HEK293 (cell line): ENCODE data around the gene SETD2.

Experiments
- CTCF ChIA-PET: fragments of 350-600 bp; formaldehyde crosslinking; extraction: SDS; loops from one replicate; lab custom pipeline; 2021; ENCODE audit warnings: antibody characterized with exemption; lab: Yijun Ruan, JAX
- POLR2A ChIA-PET: fragments of 300-600 bp; formaldehyde crosslinking; extraction: SDS; loops from one replicate; lab custom pipeline; 2020; ENCODE audit warnings: antibody characterized with exemption, inconsistent platforms; lab: Yijun Ruan, JAX
- H3K27ac ChIP-seq: fragments of 200-500 bp; sonication (Bioruptor generic); 2 replicates; pipeline ENCODE4 v1.5.1; 2014; ENCODE audit warnings: low read depth, low read length, control low read depth, inconsistent platforms; ENCODE audit errors: extremely low read depth
- H3K36me3 ChIP-seq, 2 experiments: fragments of 200-500 bp in 1 of 2; sonication (Bioruptor generic) in 1 of 2; 1 replicate in 1 of 2; 2 replicates in 1 of 2; pipeline ENCODE4 v1.5.1; 2014 to 2017; ENCODE audit warnings: inconsistent platforms in 2 of 2, low read length in 2 of 2; ENCODE audit not compliant: control insufficient read depth in 2 of 2, insufficient read depth in 1 of 2
- H3K4me1 ChIP-seq: fragments of 200-500 bp; sonication (Bioruptor generic); 2 replicates; pipeline ENCODE4 v1.5.1; 2014; ENCODE audit warnings: mild to moderate bottlenecking, low read length, inconsistent platforms; ENCODE audit not compliant: control insufficient read depth, insufficient read depth
- H3K4me3 ChIP-seq: 2 replicates; pipeline ENCODE4 v1.5.1; 2011; ENCODE audit warnings: low read depth, mild to moderate bottlenecking, control low read depth, low read length, moderate library complexity
- H3K9me3 ChIP-seq: fragments of 200-500 bp; sonication (Bioruptor generic); 2 replicates; pipeline ENCODE4 v1.5.1; 2014; ENCODE audit warnings: low read depth, low read length, inconsistent platforms; ENCODE audit not compliant: control insufficient read depth, insufficient read depth
- HOXA7 ChIP-seq: sonication (generic); formaldehyde crosslinking; IDR thresholded peaks from 2 replicates; pipeline ENCODE4 v1.8.1; 2022; ENCODE audit warnings: missing genetic modification reagents, borderline replicate concordance
- KLF9 ChIP-seq: fragments of 450-650 bp; formaldehyde crosslinking; IDR thresholded peaks from 2 replicates; pipeline ENCODE4 v1.5.1; 2016; ENCODE audit warnings: missing biosample characterization, missing genetic modification characterization, low read depth
- PRDM1 ChIP-seq: fragments of 450-650 bp; formaldehyde crosslinking; IDR thresholded peaks from 2 replicates; pipeline ENCODE4; 2016; ENCODE audit warnings: missing biosample characterization, missing genetic modification characterization
- PRDM10 ChIP-seq: fragments of 450-650 bp; formaldehyde crosslinking; IDR thresholded peaks from 2 replicates; pipeline ENCODE4 v1.5.1; 2016; ENCODE audit warnings: missing biosample characterization, missing genetic modification characterization
- REPIN1 ChIP-seq: fragments of 450-650 bp; formaldehyde crosslinking; IDR thresholded peaks from 2 replicates; pipeline ENCODE4 v1.5.1; 2017; ENCODE audit warnings: missing biosample characterization, missing genetic modification characterization, low read depth
- ZBTB44 ChIP-seq: fragments of 450-650 bp; IDR thresholded peaks from 2 replicates; pipeline ENCODE4 v1.5.1; 2018; ENCODE audit warnings: missing biosample characterization, mild to moderate bottlenecking, missing genetic modification characterization
- ZFP69B ChIP-seq: fragments of 450-650 bp; formaldehyde crosslinking; IDR thresholded peaks from 2 replicates; pipeline ENCODE4 v1.5.1; 2016; ENCODE audit warnings: missing biosample characterization, missing genetic modification characterization
- ZNF10 ChIP-seq: fragments of 450-650 bp; formaldehyde crosslinking; IDR thresholded peaks from 2 replicates; pipeline ENCODE4 v1.5.1; 2017; ENCODE audit warnings: missing biosample characterization, missing genetic modification characterization
- ZNF133 ChIP-seq: fragments of 450-650 bp; formaldehyde crosslinking; IDR thresholded peaks from 2 replicates; pipeline ENCODE4 v1.5.1; 2016; ENCODE audit warnings: missing biosample characterization, missing genetic modification characterization
- ZNF18 ChIP-seq: fragments of 450-650 bp; formaldehyde crosslinking; IDR thresholded peaks from 2 replicates; pipeline ENCODE4 v1.5.1; 2016; ENCODE audit warnings: missing biosample characterization, missing genetic modification characterization
- ZNF19 ChIP-seq: fragments of 450-650 bp; formaldehyde crosslinking; IDR thresholded peaks from 2 replicates; pipeline ENCODE4; 2016; ENCODE audit warnings: missing biosample characterization, missing genetic modification characterization, low read depth
- ZNF202 ChIP-seq: fragments of 450-650 bp; formaldehyde crosslinking; IDR thresholded peaks from 2 replicates; pipeline ENCODE4 v1.5.1; 2016; ENCODE audit warnings: missing biosample characterization, missing genetic modification characterization, borderline replicate concordance
- ZNF223 ChIP-seq: fragments of 450-650 bp; formaldehyde crosslinking; IDR thresholded peaks from 2 replicates; pipeline ENCODE4 v1.5.1; 2016; ENCODE audit warnings: missing biosample characterization, missing genetic modification characterization
- ZNF23 ChIP-seq: fragments of 450-650 bp; formaldehyde crosslinking; IDR thresholded peaks from 2 replicates; pipeline ENCODE4 v1.5.1; 2016; ENCODE audit warnings: missing biosample characterization, missing genetic modification characterization, borderline replicate concordance
- ZNF362 ChIP-seq: fragments of 450-650 bp; formaldehyde crosslinking; IDR thresholded peaks from 2 replicates; pipeline ENCODE4 v1.5.1; 2016; ENCODE audit warnings: missing biosample characterization, missing genetic modification characterization
- ZNF366 ChIP-seq: fragments of 450-650 bp; formaldehyde crosslinking; conservative IDR thresholded peaks from 2 replicates; pipeline ENCODE4 v1.5.1; 2016; ENCODE audit warnings: missing biosample characterization, missing genetic modification characterization
- ZNF391 ChIP-seq: fragments of 450-650 bp; formaldehyde crosslinking; IDR thresholded peaks from 2 replicates; pipeline ENCODE4 v1.5.1; 2016; ENCODE audit warnings: low read depth, missing biosample characterization, missing genetic modification characterization, borderline replicate concordance
- ZNF398 ChIP-seq: fragments of 450-650 bp; formaldehyde crosslinking; IDR thresholded peaks from 2 replicates; pipeline ENCODE4 v1.5.1; 2017; ENCODE audit warnings: missing biosample characterization, missing genetic modification characterization
- ZNF423 ChIP-seq: fragments of 450-650 bp; formaldehyde crosslinking; IDR thresholded peaks from 2 replicates; pipeline ENCODE4 v1.5.1; 2016; ENCODE audit warnings: missing biosample characterization, missing genetic modification characterization
- ZNF48 ChIP-seq: fragments of 450-650 bp; formaldehyde crosslinking; IDR thresholded peaks from 2 replicates; pipeline ENCODE4 v1.5.1; 2016; ENCODE audit warnings: missing biosample characterization, missing genetic modification characterization
- ZNF514 ChIP-seq: fragments of 450-650 bp; formaldehyde crosslinking; IDR thresholded peaks from 2 replicates; pipeline ENCODE4 v1.5.1; 2016; ENCODE audit warnings: missing biosample characterization, missing genetic modification characterization
- ZNF530 ChIP-seq: fragments of 450-650 bp; formaldehyde crosslinking; IDR thresholded peaks from 2 replicates; pipeline ENCODE4 v1.5.1; 2016; ENCODE audit warnings: low read depth, missing biosample characterization, missing genetic modification characterization
- ZNF585B ChIP-seq: fragments of 450-650 bp; formaldehyde crosslinking; IDR thresholded peaks from 2 replicates; pipeline ENCODE4 v1.5.1; 2016; ENCODE audit warnings: missing biosample characterization, missing genetic modification characterization
- ZNF645 ChIP-seq: fragments of 450-650 bp; formaldehyde crosslinking; IDR thresholded peaks from 2 replicates; pipeline ENCODE4; 2016; ENCODE audit warnings: missing biosample characterization, missing genetic modification characterization
- ZNF704 ChIP-seq: fragments of 450-650 bp; formaldehyde crosslinking; IDR thresholded peaks from 2 replicates; pipeline ENCODE4 v1.5.1; 2016; ENCODE audit warnings: missing biosample characterization, missing genetic modification characterization
- ZNF768 ChIP-seq: fragments of 450-650 bp; formaldehyde crosslinking; IDR thresholded peaks from 2 replicates; pipeline ENCODE4 v1.5.1; 2018; ENCODE audit warnings: missing biosample characterization, mild to moderate bottlenecking, missing genetic modification characterization

The SETD2 gene

GRCh38 chr3:47083786-47084185 is 80.1 kb downstream of the SETD2 start (continued):
- TF ChIP-seq PRDM10 (tag by site-specific recombination): no peak
- no peak for TF ChIP-seq ZBTB44
- no peak for TF ChIP-seq ZNF366 (tag by site-specific recombination)
- TF ChIP-seq ZNF398 (tag by site-specific recombination): no peak
- no peak for TF ChIP-seq ZNF133 (tag by site-specific recombination)
- TF ChIP-seq ZNF202 (tag by site-specific recombination): no peak
- TF ChIP-seq KLF9 (tag by site-specific recombination): no peak
- no peak for TF ChIP-seq ZNF362 (tag by site-specific recombination)
- TF ChIP-seq ZNF530 (tag by site-specific recombination): no peak

GRCh38 chr3:47082519-47082918 is 81.4 kb downstream of the SETD2 start:
- Histone ChIP-seq H3K36me3 (peaks cover 4 to 81% of the 10 kb centered on the region in 2 experiments; a peak in 1 of 3 replicates), H3K9me3 (no peaks in the 10 kb centered on the region), H3K4me1 (no peaks in the 10 kb centered on the region), H3K4me3 (no peak overlapping the region), H3K27ac (no peak overlapping the region)
- POLR2A ChIA-PET: no interaction called here
- CTCF ChIA-PET: no interaction called here
- TF ChIP-seq PRDM1 (tag by site-specific recombination) (no peak), ZFP69B (tag by site-specific recombination) (no peak), ZNF514 (tag by site-specific recombination) (no peak), ZNF704 (no peak), ZNF19 (tag by site-specific recombination) (no peak), ZNF645 (tag by site-specific recombination) (no peak), REPIN1 (tag by site-specific recombination) (no peak), ZNF223 (no peak), ZNF48 (no peak), ZNF391 (no peak), ZNF423 (no peak), ZNF10 (tag by site-specific recombination) (no peak), ZNF768 (tag by site-specific recombination) (no peak), ZNF23 (tag by site-specific recombination) (no peak), HOXA7 (CRISPR knock-in tag) (no peak), ZNF585B (tag by site-specific recombination) (no peak), ZNF18 (no peak)
